SW480 (cell line): ENCODE data around the gene SPINDOC.
"Not testable (repeated sequence)": the region's sequence is repeated elsewhere in the genome, so short reads cannot be mapped to it uniquely, and the experiment has no call there.

Source experiments
- DNase-seq: peaks from one replicate; pipeline ENCODE4 v3.0.0-alpha.2; 2016; ENCODE audit warnings: low spot score

SPINDOC gene

DNA sequence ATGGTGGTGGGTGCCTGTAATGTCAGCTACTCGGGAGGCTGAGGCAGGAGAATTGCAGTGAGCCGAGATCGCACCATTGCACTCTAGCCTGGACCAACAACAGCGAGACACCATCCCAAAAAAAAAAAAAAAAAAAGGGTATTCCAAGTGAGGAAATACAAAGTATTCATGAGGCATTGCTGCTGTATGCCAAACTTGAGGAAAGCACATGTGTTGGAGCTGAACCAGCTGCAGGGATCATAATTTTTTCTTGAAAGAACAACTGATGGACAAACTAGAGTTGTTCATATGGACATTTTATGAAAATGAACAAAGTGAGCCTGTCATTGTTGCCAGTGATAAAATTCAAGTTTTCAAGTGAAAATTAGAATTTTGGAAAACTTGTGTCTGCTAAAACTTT lies 41.4 kb downstream of the SPINDOC start:
- no peak for DNase-seq

- DNase-seq: no peak
Observed at GRCh38 chr11:63855975-63856374, 42.7 kb downstream of the SPINDOC start.

- DNase-seq: no peak
Observed at GRCh38 chr11:63858628-63859550, 45.6 kb downstream of the SPINDOC start.

GRCh38 chr11:63862923-63863322 lies 49.7 kb downstream of the SPINDOC start:
- no peak for DNase-seq

- DNase-seq: not testable (repeated sequence)
Observed at GRCh38 chr11:63863620-63864019, 50.4 kb downstream of the SPINDOC start.

- no peak for DNase-seq
Observed at GRCh38 chr11:63866211-63866610, 53.0 kb downstream of the SPINDOC start.

DNA sequence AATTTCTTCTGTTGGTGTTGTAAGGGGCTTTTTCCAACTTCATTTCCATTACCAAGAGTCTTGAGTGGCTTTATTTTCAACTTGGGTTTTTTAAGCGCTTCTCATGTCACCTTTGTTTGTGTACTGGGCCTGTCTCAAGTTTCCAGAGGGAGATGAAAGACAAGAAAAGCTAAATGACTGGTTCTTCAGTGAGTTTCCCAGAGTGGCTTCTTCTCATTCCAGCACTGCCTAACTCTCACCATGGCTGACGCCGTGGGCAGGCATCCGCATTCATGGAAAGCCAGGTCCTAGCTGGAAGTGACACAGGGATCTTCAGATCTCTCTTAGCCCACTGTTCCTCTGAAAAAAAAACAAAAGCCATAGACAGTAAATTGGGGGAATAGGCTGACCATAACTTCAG lies 54.3 kb downstream of the SPINDOC start:
- DNase-seq: no peak

DNA sequence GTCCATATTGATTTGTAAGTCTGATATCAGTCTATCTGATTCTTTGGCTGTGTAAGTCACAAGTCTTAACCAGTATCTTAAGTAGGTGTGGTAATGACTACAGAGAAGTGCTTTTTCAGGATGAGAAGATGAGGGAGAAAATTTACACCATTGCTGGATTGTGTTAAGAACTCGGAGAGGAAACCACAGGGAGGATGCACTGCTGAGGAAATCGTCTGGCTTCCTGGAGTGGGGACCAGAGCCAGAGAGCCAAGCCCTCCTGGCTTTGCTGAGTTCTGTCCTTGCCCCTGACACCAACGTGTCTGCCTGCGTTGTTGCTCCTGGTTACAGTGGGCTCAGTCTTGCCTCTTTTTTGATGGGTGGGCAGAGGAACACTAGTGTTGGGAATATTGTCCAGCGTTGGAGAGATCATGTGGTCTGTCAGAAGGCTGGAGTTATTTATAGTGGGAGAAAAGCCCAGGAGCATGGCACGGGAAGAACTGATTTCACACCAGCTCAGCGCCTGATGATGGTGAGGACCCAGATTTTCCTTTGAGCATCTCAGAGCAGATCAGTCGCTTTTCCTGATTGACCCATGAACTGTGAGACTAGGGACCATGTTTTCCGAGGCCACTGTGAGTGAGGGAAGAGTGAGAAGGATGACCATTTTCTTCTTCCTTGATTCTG lies 55.3 kb downstream of the SPINDOC start:
- no peak for DNase-seq

- no peak for DNase-seq
Observed at GRCh38 chr11:63869171-63869591, 55.9 kb downstream of the SPINDOC start.

- no peak for DNase-seq
Observed at GRCh38 chr11:63869683-63870082, 56.4 kb downstream of the SPINDOC start.

DNA sequence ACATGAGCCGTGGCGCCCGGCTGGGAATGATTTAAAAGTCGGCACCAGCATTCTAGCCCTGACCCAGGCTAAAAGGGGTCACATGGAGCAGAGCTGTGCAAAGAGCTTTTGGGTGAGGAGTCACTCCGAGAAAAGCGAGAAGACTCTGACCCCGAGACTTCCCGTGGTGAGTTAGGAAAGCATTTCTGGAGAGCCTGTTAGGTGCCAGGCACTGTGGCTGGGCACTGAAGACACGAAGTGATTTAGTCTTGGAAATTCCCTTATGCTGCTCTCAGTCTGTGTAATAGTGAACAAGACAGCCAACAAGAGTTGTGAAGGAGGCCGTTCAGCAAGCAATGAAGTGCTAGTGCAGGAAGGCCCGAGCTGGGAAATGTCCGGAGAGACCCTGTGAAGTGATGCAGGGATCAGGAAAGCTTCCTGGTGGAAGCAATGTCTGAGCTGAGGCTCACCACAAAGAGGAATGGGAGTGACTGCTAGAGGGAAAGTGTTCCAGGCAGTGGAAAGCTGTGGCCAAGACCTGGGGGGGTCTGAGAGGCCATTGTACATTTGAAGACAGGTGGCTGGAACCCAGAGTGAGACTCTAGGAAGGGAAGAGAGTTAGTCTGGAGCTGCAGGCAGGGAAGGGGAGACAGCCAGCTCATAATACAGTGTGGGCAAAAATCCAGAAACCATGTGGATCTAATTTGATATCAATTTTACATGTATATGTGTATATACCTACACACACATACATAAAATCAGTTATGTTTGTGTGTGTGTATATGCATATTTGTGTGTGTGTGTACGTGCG lies 57.3 kb downstream of the SPINDOC start:
- no peak for DNase-seq

- peak; percentile 92 for DNase-seq
Observed at GRCh38 chr11:63871962-63872799, 58.9 kb downstream of the SPINDOC start.

- DNase-seq: no peak
Observed at GRCh38 chr11:63872800-63873197, 59.5 kb downstream of the SPINDOC start.

GRCh38 chr11:63873311-63873710 lies 60.1 kb downstream of the SPINDOC start:
- no peak for DNase-seq

DNA sequence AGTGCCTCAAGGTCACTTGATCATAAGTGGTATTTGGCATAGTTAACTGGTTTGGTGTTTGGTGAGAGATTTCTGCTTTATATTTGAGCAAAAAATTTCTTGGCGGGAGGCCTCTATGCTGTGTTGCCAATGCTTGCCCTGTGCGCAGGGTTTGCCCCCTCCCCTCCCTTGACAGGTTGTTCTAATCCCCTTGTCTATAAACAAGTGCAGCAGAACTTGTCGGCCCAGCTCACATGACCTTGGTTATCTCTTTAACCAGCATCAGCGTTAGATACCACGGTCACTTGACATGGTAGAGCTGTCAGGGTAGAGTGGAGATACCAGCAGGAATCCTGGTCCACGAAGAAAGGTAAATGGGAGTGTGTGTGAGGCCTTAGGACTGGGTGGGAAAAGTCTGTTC lies 61.3 kb downstream of the SPINDOC start:
- no peak for DNase-seq

GRCh38 chr11:63875506-63876065 lies 62.3 kb downstream of the SPINDOC start:
- no peak for DNase-seq

GRCh38 chr11:63876616-63877015 lies 63.4 kb downstream of the SPINDOC start:
- no peak for DNase-seq
